Progenitor cell of endocrine pancreas (in vitro differentiated cells): ENCODE data around the gene DVL2. TPM values are rescaled to one million over a fixed set of nuclear protein-coding genes. Genes with fewer than 3 reads are reported as not detected.

Experiments
- DNase-seq: peaks from one replicate; pipeline ENCODE4 v3.0.0; 2021; ENCODE audit warnings: low spot score; ENCODE audit not compliant: unreplicated experiment
- H3K27ac Mint-ChIP-seq: 2 replicates; pipeline ENCODE4 v1.8.0; 2021; ENCODE audit warnings: mild to moderate bottlenecking, moderate library complexity, mixed read lengths
- H3K27me3 Mint-ChIP-seq: 2 replicates; pipeline ENCODE4 v1.8.0; 2021; ENCODE audit warnings: mixed read lengths
- H3K36me3 Mint-ChIP-seq: 2 replicates; pipeline ENCODE4 v1.8.0; 2022; ENCODE audit warnings: mixed read lengths; ENCODE audit not compliant: insufficient read depth
- H3K4me1 Mint-ChIP-seq: 2 replicates; pipeline ENCODE4 v1.8.0; 2021; ENCODE audit warnings: low read depth, mixed read lengths
- H3K4me3 Mint-ChIP-seq: 2 replicates; pipeline ENCODE4 v1.8.0; 2021; ENCODE audit warnings: low read depth, mild to moderate bottlenecking, moderate library complexity, mixed read lengths
- H3K9me3 Mint-ChIP-seq: 2 replicates; pipeline ENCODE4 v1.8.0; 2021; ENCODE audit warnings: low read depth, mixed read lengths
- total RNA-seq: library from RNA; stranded (reverse); gene quantifications from 2 replicates; pipeline ENCODE4 v1.2.1, GENCODE V29; 2021
- TF ChIP-seq, protein P1 (sequence below): fragments of 200-600 bp; sonication (generic); IDR thresholded peaks from one replicate; pipeline ENCODE4 v1.5.0; 2021; ENCODE audit warnings: antibody characterized with exemption, mild to moderate bottlenecking; ENCODE audit not compliant: unreplicated experiment

DVL2 gene
- total RNA-seq, 1 donor from 2014 or later: 104 TPM

DNA sequence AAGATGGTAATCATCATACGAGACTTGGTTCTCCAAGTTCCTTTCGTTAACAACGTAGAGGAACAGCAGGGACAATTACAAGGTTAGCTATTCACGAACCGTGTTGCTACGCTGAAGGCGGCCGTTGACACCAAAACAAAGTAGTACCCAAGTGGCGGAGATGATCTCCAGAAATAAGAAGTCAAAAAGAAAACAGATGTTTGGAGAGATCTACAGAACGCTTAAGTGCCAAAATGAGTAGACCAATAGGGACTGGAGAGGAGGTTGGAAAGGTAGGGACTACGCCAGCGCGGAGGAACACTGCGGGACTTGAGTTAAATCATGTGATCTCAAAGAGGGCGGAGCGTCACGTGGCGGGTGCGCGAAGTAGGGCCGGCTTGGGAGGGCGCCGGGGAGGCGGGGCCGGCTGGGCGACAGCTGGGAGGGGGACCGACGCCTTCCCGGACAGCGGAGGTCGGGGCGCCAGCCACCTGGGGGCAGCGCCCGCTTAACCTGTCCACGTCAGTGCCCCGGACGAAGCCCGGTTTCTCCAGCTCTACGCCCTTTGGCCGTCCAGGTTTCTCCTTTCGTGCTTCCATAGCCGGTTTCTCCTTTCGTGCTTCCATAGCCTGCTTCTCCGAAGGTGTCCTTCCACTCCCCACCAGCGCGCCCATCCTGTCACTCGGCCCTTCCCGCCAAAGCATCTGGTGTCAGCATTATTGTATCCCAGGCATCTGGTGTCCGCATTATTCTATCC lies 8.6 kb upstream of the DVL2 start:
- peaks cover 23% of the 10 kb centered on the region for H3K4me1 Mint-ChIP-seq
- H3K36me3 Mint-ChIP-seq: peaks cover 20% of the 10 kb centered on the region
- peak; percentile 91 for DNase-seq
- H3K9me3 Mint-ChIP-seq: no peaks in the 10 kb centered on the region
- peak overlapping the region; percentile 97 for H3K4me3 Mint-ChIP-seq
- no peaks in the 10 kb centered on the region for H3K27me3 Mint-ChIP-seq
- H3K27ac Mint-ChIP-seq: peak overlapping the region; percentile 100
- TF ChIP-seq, protein P1, sequence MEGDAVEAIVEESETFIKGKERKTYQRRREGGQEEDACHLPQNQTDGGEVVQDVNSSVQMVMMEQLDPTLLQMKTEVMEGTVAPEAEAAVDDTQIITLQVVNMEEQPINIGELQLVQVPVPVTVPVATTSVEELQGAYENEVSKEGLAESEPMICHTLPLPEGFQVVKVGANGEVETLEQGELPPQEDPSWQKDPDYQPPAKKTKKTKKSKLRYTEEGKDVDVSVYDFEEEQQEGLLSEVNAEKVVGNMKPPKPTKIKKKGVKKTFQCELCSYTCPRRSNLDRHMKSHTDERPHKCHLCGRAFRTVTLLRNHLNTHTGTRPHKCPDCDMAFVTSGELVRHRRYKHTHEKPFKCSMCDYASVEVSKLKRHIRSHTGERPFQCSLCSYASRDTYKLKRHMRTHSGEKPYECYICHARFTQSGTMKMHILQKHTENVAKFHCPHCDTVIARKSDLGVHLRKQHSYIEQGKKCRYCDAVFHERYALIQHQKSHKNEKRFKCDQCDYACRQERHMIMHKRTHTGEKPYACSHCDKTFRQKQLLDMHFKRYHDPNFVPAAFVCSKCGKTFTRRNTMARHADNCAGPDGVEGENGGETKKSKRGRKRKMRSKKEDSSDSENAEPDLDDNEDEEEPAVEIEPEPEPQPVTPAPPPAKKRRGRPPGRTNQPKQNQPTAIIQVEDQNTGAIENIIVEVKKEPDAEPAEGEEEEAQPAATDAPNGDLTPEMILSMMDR: peak; percentile 29

DNA sequence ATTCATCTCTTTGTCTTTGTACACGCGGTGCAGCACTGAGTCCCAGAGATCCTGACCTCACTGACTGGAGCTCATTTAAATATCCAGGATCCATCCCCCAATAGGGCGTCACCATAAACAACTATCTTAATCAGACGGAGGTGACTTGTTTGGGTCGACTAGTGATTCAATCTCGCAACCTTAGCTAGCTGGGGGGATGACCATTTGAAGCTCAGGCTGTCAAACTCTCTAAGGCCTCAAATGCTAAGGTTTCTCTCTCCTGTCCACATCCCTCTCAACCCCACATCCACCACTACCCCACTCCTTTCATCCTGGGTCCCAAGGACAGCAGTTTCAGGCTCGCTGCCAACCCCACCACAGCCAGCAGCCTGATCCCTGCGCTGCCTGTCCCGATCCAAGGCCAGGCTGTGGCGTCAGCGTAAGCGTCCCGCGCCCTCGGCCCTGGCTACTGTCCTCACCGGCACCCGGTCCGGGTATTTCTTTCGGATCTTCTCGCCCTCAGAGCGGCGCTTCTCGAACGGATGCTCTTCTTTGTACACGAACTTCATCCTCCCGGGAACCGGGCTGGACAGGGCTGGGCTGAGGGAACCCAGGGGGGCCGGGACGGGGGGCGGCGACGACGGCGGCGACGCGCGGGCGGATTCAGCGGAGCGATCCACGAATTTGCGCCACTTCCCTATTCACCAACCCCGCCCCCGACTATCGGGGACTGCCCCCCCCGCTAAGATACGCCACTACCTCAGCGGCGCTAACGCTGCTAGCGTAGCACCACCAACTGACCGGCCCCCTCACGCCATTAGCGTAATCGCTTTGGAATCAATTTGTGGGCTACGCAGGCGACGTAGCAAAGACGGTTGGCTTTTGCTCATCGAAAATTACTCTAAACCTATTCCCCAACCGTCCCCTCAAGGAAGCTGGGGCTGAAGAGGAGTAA lies 7.7 kb upstream of the DVL2 start, which contains the start of gene GABARAP:
Gene GABARAP, minus strand, starts transcription at position 667 of the 934 bp plus-strand sequence. Its CDS starts 119 bp downstream, at position 548.
- H3K4me3 Mint-ChIP-seq: peak within 1 kb of the TSS; percentile 97
- TF ChIP-seq, protein P1: no peak
- H3K9me3 Mint-ChIP-seq: no peaks in the 10 kb centered on the region
- H3K36me3 Mint-ChIP-seq: peaks cover 21% of the 10 kb centered on the region
- peak within 1 kb of the TSS; percentile 100 for H3K27ac Mint-ChIP-seq
- peaks cover 27% of the 10 kb centered on the region for H3K4me1 Mint-ChIP-seq
- H3K27me3 Mint-ChIP-seq: no peaks in the 10 kb centered on the region
- peak; percentile 88 for DNase-seq

DNA sequence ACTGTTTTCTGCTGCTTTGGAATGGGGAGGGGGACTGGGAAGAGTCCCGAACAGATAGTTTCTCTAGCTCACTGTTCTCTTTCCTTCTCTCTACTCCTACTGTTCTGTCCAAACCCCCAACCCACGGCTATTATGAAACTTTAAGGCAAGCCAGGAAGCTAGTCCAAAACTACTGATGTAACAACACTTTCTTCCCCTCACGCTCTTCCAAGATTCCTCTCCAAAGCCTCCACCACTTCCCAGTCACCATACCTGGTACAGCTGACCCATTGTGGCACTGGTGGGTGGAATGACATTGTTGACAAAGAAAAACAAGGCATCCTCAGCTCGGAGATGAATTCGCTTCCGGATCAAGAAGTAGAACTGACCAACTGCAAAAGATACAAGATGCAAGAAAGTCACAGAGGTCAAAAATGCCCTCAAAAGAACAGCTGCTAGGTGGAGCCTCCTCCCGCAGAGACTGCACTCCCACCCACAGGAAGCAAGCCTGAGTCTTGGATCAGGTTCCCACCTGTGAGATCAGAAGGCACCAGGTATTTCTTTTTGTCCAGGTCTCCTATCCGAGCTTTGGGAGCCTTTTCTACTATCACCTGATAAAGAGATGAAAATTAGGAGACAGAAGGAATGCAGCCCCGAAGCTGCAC lies 6.9 kb upstream of the DVL2 start:
- no peaks in the 10 kb centered on the region for H3K9me3 Mint-ChIP-seq
- H3K27me3 Mint-ChIP-seq: no peaks in the 10 kb centered on the region
- H3K36me3 Mint-ChIP-seq: peaks cover 20% of the 10 kb centered on the region
- no peak for DNase-seq
- peaks cover 31% of the 10 kb centered on the region for H3K4me1 Mint-ChIP-seq
- peak overlapping the region; percentile 100 for H3K27ac Mint-ChIP-seq
- H3K4me3 Mint-ChIP-seq: peak overlapping the region; percentile 97
- TF ChIP-seq, protein P1: no peak

DNA sequence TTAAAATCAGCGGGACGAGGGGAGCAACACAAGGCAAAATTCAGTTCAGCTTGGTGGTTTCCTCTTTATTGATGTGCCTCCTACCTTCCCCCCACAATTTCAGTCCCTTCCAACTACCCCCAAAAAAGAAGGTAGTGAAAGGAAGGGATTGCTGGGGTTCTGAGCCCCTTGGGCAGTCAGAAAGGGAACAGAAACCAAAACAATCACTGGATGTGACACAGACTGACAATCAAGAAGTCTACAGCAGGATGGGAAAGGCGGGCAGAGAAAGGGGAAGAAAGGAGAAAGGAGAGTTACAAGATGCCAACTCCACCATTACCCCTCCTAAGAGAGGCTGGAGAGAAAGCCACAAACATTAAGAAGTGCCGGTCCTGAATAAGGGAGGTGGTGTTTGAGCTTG lies 6.1 kb upstream of the DVL2 start:
- Mint-ChIP-seq H3K27me3 (no peaks in the 10 kb centered on the region), H3K36me3 (peaks cover 19% of the 10 kb centered on the region), H3K4me3 (peak overlapping the region; percentile 97), H3K9me3 (no peaks in the 10 kb centered on the region), H3K4me1 (peaks cover 31% of the 10 kb centered on the region), H3K27ac (peak overlapping the region; percentile 100)
- TF ChIP-seq, protein P1: no peak
- no peak for DNase-seq
